Osteocyte (in vitro differentiated cells): ENCODE measurements around the gene HS3ST6. TPM values are rescaled to one million over a fixed set of nuclear protein-coding genes. Genes with fewer than 3 reads are reported as not detected.

Experiments used
- DNase-seq: peaks from one replicate; pipeline ENCODE4 v3.0.0; 2021; ENCODE audit warnings: mixed read lengths; ENCODE audit not compliant: unreplicated experiment; ENCODE audit errors: extremely low spot score
- H3K27ac Mint-ChIP-seq: one replicate; pipeline ENCODE4 v1.8.0; 2021; ENCODE audit warnings: mild to moderate bottlenecking, mixed read lengths; ENCODE audit not compliant: unreplicated experiment
- H3K27me3 Mint-ChIP-seq: one replicate; pipeline ENCODE4 v1.8.0; 2021; ENCODE audit warnings: mixed read lengths; ENCODE audit not compliant: unreplicated experiment
- H3K36me3 Mint-ChIP-seq: one replicate; pipeline ENCODE4 v1.8.0; 2021; ENCODE audit warnings: mixed read lengths; ENCODE audit not compliant: unreplicated experiment
- H3K4me1 Mint-ChIP-seq: one replicate; pipeline ENCODE4 v1.8.0; 2021; ENCODE audit warnings: mixed read lengths; ENCODE audit not compliant: unreplicated experiment
- H3K4me3 Mint-ChIP-seq: one replicate; pipeline ENCODE4 v1.8.0; 2021; ENCODE audit warnings: mild to moderate bottlenecking, moderate library complexity, mixed read lengths; ENCODE audit not compliant: unreplicated experiment
- H3K9me3 Mint-ChIP-seq: one replicate; pipeline ENCODE4 v1.8.0; 2021; ENCODE audit warnings: mixed read lengths; ENCODE audit not compliant: unreplicated experiment
- long read RNA-seq: library from polyadenylated mRNA; unstranded; transcript quantifications from one replicate; pipeline ENCODE4 v2.0.0, GENCODE V29; 2021
- total RNA-seq: library from RNA; stranded (reverse); gene quantifications from 2 replicates; pipeline ENCODE4 v1.2.1, GENCODE V29; 2021
- TF ChIP-seq, protein P1 (sequence below): fragments of 200-600 bp; sonication (generic); IDR thresholded peaks from 2 replicates; pipeline ENCODE4 v1.5.0; 2021; ENCODE audit warnings: antibody characterized with exemption, mild to moderate bottlenecking, moderate library complexity

HS3ST6 gene
- total RNA-seq: not detected in 2 replicates
- long read RNA-seq: 0 reads

DNA sequence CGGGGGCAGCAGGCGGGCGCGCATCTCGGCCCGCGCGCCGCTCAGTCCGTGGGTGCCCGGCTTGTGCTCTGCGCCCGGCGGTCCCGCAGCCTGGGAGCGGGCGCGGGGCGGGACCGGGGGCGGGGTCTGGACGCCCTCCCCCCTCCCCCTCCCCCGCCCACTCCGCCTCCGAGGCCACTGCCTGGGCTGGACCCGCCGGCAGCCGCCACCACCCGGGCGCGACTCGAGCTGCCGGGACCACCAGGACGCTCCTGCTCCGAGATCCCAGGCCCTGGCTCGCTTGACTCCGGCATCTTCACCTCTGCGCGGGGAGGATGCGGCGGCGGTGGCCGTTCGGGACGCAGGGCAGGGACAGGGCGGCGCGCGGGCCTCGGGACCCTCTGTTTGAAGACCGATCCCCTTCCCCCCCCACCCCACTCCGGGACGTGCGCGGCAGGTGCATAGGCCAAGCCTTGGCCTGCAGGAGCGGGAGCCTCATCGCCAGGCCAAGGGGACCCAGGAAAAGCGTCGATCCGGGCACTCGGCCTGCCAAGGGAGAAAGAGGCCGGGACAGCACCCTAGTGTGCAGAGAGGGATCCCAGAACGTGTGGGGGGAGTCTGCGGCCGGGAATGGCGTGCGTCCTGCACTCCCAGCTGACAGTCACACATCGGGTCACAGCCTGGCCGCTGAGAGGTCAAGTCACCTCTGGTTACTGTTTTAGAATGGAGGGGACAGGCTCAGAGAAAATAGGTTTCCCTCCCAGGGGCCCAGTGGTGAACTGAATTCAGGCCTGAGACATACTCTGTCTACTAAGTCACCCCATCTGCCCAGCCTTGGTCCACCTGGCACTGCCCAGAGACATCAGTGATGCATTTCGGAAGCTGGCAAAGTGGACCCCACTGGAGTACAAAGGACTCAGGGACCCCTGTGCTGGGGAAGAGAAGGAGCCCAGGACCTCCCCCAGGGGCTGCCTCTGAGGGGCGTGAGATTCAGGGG lies at the start of gene HS3ST6:
TSS of gene HS3ST6 (minus strand) at position 65 of the 976 bp plus-strand sequence. CDS start 92 bp downstream, outside the sequence.
- H3K27ac Mint-ChIP-seq: no peak within 1 kb of the TSS
- TF ChIP-seq, protein P1, sequence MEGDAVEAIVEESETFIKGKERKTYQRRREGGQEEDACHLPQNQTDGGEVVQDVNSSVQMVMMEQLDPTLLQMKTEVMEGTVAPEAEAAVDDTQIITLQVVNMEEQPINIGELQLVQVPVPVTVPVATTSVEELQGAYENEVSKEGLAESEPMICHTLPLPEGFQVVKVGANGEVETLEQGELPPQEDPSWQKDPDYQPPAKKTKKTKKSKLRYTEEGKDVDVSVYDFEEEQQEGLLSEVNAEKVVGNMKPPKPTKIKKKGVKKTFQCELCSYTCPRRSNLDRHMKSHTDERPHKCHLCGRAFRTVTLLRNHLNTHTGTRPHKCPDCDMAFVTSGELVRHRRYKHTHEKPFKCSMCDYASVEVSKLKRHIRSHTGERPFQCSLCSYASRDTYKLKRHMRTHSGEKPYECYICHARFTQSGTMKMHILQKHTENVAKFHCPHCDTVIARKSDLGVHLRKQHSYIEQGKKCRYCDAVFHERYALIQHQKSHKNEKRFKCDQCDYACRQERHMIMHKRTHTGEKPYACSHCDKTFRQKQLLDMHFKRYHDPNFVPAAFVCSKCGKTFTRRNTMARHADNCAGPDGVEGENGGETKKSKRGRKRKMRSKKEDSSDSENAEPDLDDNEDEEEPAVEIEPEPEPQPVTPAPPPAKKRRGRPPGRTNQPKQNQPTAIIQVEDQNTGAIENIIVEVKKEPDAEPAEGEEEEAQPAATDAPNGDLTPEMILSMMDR: no peak
- H3K9me3 Mint-ChIP-seq: no peaks in the 10 kb centered on the region
- peaks cover 49% of the 10 kb centered on the region for H3K27me3 Mint-ChIP-seq
- no peak for DNase-seq
- no peak within 1 kb of the TSS for H3K4me3 Mint-ChIP-seq
- no peaks in the 10 kb centered on the region for H3K36me3 Mint-ChIP-seq
- peaks cover 8% of the 10 kb centered on the region for H3K4me1 Mint-ChIP-seq

DNA sequence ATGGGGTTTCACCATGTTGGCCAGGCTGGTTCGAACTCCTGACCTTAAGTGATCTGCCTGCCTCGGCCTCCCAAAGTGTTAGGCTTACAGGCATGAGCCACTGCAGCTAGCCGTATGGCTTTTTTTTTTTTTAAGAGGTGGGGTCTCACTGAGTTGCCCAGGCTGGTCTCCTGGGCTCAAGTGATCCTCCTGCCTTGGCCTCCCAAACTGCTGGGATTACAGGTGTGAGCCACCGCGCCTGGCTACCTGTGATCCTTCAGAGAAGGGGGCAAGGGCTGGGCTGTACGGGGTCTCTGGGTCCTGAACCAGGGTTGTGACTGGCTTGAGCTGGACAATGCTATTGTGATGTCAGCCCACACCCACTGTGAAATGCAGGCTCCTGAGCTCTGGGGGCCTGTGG lies 48.2 kb upstream of the HS3ST6 start, which contains the start of gene RNF151:
TSS of gene RNF151 (plus strand) at position 397 of the 400 bp plus-strand sequence. CDS start 26 bp downstream, outside the sequence.
- TF ChIP-seq, protein P1: no peak
- Mint-ChIP-seq H3K36me3 (peaks cover 9% of the 10 kb centered on the region), H3K4me1 (peaks cover 33% of the 10 kb centered on the region), H3K27ac (peak within 1 kb of the TSS; percentile 92), H3K27me3 (no peaks in the 10 kb centered on the region), H3K9me3 (no peaks in the 10 kb centered on the region), H3K4me3 (peak within 1 kb of the TSS; percentile 87)
- no peak for DNase-seq

DNA sequence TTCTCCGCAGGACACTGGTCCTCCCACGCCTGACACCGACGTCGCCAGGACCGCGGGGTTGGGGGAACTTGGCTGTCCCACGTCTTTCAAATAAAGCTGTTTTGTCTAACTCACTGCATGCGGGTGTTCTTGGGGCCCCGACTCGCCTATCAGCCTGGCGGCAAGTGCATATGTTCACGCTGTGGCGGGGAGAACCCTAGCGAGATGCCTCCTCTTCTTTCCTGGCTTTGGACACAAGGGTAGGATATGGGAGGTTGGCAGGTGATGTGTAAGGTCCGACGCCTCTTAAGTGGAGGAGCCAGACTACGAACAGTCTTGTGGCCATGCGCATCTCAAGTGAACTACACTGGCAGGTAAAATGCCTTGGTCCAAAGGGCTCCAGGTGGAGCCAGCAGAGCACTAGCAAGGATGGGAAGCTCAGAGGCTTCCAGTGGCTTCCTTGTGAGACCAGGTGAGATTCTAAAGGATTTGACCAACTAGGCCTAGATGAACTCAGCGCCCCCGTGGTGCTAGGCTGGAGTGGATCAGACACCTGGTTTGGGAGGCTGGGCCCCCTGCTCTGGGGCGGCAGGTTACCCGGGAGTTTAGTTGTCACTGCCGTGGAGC lies 47.3 kb upstream of the HS3ST6 start:
- H3K36me3 Mint-ChIP-seq: peaks cover 14% of the 10 kb centered on the region
- peak overlapping the region; percentile 87 for H3K4me3 Mint-ChIP-seq
- TF ChIP-seq, protein P1: no peak
- H3K4me1 Mint-ChIP-seq: peaks cover 36% of the 10 kb centered on the region
- H3K9me3 Mint-ChIP-seq: no peaks in the 10 kb centered on the region
- H3K27ac Mint-ChIP-seq: peak overlapping the region; percentile 92
- DNase-seq: no peak
- H3K27me3 Mint-ChIP-seq: no peaks in the 10 kb centered on the region

DNA sequence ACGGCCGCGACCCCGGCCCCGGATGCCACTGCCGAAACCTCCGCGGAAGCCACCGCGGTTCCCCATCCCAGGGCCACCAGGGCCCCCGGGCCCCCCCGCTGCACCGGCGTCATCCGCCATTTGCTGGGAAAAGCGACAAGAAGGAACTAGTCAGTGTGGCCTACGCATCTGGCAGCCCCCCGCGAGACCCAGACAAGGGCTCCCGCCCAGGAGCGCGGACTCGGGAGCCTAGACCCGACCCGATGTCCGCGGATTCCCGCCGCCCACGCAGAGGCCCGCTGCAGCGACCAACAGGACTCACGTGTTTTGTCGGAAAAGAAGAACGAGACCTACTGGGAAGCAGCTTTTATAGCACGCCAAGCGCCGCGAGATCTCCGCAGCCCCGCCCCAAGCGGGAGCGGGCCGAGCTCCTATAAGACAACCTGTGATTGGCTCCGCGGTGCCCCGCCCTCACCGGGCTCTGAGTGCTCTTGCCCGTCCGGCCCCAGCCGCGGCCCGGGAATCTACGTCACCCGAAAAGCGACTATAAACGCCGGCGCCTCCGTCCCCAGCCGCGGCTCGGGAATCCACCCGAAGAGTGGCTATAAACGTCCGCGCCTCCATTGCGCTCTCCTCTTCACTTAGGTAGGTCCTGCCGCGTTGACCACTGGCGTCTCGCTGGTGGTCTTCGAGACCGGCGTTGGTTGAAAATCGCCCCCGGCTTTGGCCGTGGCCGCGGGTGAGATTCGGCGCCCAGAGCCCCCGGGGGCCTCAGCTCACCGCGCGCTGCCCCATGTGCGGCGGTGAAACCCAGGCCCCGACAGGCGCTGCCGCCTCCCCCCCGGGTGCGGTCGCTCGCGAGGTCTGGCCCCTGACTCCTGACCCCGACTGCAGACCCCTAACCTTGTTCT lies 46.5 kb upstream of the HS3ST6 start, which contains the start of gene RPS2:
TSS of gene RPS2 (minus strand) at position 321 of the 890 bp plus-strand sequence. CDS start at position 120, 201 bp downstream.
- H3K27ac Mint-ChIP-seq: peak within 1 kb of the TSS; percentile 92
- H3K4me3 Mint-ChIP-seq: peak within 1 kb of the TSS; percentile 87
- TF ChIP-seq, protein P1: no peak
- peaks cover 42% of the 10 kb centered on the region for H3K4me1 Mint-ChIP-seq
- H3K9me3 Mint-ChIP-seq: no peaks in the 10 kb centered on the region
- peak; percentile 100 for DNase-seq
- H3K36me3 Mint-ChIP-seq: peaks cover 14% of the 10 kb centered on the region
- no peaks in the 10 kb centered on the region for H3K27me3 Mint-ChIP-seq
